G401.6 (cell line): ENCODE data around the gene POU2F3.

Experiments used
- FAIRE-seq: peaks from 2 replicates; lab custom pipeline; 2012; peaks lifted over from hg19 to GRCh38; lab: Jason Lieb, UNC

POU2F3 gene

GRCh38 chr11:120210626-120211521, 29.1 kb upstream of the POU2F3 start, which contains the start of gene OAF:
Gene OAF, plus strand, starts transcription at chr11:120211032. Its CDS starts 248 bp downstream, at chr11:120211280.
- no peak for FAIRE-seq

GRCh38 chr11:120211522-120212258, 28.2 kb upstream of the POU2F3 start:
- FAIRE-seq = no peak

DNA sequence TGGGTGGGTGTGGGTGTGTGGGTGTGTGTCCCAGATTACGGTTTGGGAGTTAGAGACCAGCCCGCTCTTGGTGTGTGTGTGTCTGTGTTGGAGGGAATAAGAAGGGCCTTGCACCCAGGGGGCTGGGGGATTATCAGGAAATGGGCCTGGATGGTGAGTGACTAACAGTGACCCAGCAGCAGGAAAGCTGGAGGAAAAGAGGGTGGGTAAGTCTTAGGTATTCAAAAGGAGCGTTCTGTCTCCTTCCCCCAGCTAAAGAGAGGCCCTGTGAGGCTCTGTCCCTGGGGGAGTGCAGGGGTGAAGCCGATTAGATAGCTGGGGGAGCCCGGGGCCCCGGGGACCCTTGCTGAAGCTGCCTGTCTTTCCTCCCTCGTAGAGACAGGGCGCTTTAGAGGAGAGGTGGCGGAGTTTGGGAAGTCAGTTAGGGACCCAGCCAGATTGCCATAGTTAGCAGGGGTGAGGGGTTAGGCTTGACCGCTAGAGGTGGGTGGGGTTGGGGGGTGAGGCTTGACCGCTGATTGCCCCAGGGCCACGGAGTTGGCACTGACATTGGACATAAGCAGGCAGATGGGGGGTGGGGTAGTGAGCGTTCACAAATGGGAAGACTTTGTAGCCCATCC, 27.6 kb upstream of the POU2F3 start:
- no peak for FAIRE-seq

- FAIRE-seq = no peak
Measured at GRCh38 chr11:120212926-120213325, 27.0 kb upstream of the POU2F3 start.

- no peak for FAIRE-seq
Measured at GRCh38 chr11:120214581-120214980, 25.4 kb upstream of the POU2F3 start.

- FAIRE-seq = no peak
Measured at GRCh38 chr11:120215634-120216033, 24.3 kb upstream of the POU2F3 start.

- FAIRE-seq = no peak
Measured at GRCh38 chr11:120216426-120217102, 23.4 kb upstream of the POU2F3 start.

GRCh38 chr11:120217526-120217925, 22.4 kb upstream of the POU2F3 start:
- no peak for FAIRE-seq

DNA sequence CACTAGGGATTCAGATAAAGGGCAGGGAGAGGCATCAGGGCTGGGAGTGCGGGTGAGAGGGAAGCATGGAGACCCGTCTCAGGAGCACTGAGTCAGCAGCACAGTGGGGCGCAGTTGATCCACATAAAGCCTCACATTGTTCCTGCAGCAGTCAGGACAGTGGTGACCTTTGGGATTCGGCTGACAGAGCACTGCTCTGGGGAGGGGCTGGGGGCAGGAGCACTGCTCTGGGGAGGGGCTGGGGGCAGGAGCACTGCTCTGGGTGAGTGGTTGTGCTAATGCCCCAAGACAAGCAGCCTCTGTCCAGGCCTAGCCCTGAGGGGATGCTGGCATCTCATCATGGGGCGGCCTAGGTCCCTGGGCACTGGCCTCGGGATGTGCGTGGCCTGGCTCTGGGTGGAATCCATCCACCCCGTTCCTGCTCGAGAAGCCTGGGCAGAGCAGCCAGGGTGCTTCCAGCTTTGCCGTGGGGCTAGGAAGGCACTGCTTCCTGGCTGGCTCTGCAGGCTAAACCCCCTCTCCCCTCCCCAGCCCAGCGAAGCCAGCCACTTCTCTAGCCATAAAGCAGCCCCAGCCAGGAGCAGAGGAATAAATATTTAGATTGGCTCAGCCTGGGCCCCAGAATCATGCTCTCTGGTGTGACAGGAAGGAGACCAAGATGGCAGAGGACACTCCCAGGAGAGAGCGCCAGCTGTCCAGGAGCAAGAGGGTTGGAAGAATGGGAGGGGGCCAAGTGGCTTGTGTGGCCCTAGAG, 21.8 kb upstream of the POU2F3 start:
- no peak for FAIRE-seq

DNA sequence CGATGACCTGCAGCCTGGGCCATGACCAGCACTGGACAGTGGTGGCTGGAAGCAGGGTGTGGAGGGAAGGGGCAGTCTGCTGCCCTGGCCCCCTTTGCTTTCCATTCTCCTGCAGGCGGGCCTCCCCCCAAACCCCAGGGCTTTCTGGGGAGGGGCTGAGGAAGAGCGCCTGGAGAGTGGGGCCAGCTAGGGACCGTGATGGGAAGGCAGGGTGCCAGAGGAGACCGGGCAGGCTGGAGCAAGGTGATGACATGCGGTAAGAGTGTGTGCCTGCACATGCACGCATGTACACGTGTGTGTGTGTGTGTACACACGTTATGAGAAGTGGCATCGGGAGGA, 21.3 kb upstream of the POU2F3 start:
- no peak for FAIRE-seq

DNA sequence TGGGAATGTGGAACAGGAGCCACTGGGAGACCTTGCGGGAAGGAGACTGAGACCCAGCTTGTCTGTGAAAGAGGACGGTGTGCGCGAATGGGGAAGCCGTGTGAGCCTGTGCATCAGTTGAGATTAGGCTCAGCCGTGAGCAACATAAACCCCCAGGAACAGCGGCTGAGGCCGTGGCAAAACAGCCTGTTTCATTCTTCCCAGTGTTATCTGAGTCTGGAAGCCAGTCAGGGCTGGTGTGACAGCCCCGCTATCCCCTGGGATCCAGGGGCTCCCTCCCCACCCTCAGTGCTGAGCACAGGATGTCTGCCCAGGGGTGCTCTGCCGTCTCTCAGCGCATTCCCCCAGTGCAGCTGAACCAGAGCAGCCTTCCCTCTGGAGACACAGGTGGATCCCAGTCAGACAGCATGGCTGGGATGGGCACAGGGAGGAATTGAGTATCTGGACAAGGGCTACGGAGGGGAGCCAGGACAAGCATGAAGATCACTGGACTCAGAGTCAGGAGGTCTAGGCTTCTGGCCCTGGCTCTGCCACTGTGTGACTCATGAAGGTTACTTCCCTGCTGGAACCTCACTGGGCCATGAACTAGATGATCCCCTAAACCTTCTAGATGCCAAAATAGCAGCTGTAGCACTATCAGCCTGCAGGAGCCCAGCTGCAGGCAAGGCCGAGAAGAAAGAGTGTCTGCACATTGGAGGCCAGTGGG, 20.6 kb upstream of the POU2F3 start:
- no peak for FAIRE-seq

GRCh38 chr11:120219938-120220746, 19.8 kb upstream of the POU2F3 start:
- no peak for FAIRE-seq

- no peak for FAIRE-seq
Measured at GRCh38 chr11:120220747-120221037, 19.2 kb upstream of the POU2F3 start.

GRCh38 chr11:120221115-120221752, 18.7 kb upstream of the POU2F3 start:
- FAIRE-seq = no peak

DNA sequence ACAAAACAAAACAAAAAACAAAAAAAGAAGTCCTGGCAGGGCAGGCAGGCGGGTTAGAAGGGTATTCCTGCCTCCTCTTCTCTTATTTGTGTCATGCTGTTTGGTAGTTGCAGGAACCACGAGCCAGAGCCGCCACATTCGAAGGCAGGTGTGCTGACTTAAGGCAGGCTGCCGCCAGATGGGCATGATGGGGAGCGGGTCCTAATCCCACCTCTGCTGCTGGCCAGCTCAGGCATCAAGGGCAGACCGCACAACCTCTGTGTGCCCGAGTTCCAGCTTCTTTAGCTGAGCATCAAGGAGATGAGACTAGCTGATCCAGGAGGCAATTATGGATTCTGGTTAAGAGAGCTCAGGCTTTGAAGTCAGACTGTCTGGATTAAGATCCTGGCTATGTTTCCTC, 17.0 kb upstream of the POU2F3 start:
- FAIRE-seq = no peak

DNA sequence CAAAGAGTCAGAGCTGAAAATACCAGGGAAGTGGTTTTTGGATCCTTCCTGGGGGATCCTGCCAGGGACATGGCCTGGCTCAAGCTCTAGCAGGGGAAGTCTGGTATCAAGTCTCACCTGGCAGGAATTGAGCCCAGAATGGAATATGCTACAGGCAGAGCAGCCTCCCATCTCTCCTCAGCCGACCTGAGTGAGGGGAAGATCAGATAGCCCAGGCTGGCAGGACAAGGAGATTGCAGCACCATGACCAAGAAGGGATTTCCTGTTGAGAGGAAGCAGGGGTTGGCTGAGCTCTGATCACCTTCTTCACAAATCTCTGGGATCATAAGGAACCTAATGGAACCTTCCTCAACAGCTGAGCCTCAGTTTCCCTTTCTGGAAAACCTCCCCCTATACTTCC, 16.1 kb upstream of the POU2F3 start:
- FAIRE-seq = no peak

- no peak for FAIRE-seq
Measured at GRCh38 chr11:120224361-120224760, 15.6 kb upstream of the POU2F3 start.

GRCh38 chr11:120224972-120225909, 14.7 kb upstream of the POU2F3 start:
- FAIRE-seq = no peak

DNA sequence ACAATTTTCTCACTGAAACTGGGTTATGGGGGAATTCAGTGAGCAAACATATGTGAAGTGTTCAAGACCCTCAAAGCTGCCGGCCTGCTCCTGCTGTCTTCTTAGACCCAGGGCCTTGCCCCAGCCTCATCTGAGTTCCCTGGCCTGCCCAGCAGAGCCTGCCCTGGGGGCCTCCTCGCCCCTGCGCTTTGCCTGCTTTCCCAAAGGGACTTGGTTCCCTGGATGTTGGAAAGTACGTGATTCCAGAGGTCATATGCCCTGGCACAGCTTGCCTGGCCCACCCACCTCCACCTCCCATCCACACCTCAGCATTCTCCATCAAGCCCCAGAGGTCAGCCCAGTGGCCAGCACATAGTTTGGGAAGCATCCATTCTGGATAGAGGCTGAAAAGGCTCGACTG, 13.7 kb upstream of the POU2F3 start:
- no peak for FAIRE-seq
